Stimulated activated CD8-positive, alpha-beta memory T cell treated with anti-CD3 and anti-CD28 coated beads, Interleukin-12 subunit alpha, Interleukin-12 subunit beta, amount 100 ng/mL, for 1 hour (primary cell): ENCODE measurements around the gene REPS1.

Experiments
- DNase-seq: peaks from one replicate; pipeline ENCODE4 v3.0.0-alpha.2; 2020; ENCODE audit warnings: low read depth

REPS1 gene

GRCh38 chr6:138923561-138923960, 64.5 kb downstream of the REPS1 start:
- no peak for DNase-seq

DNA sequence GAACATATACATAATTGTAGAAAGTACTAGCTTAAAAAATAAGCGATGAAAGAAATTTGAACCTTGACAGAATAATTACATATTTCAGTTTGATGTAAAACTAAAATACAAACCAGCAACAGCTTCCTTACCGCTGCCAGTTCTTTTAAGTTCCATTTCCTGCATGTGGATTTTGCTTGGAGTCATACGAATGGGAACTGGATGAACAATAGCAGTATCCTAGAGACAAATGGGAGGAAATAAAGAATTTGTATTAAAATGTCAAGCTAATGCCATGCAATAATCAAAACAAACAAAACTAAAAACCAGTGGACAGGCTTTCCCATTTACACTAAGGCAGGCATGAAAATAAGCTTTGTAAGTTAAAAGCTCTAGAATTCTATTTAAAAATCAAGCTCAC, 67.1 kb downstream of the REPS1 start:
- no peak for DNase-seq

- DNase-seq = no peak
Observed at GRCh38 chr6:138914701-138915100, 73.4 kb downstream of the REPS1 start.

DNA sequence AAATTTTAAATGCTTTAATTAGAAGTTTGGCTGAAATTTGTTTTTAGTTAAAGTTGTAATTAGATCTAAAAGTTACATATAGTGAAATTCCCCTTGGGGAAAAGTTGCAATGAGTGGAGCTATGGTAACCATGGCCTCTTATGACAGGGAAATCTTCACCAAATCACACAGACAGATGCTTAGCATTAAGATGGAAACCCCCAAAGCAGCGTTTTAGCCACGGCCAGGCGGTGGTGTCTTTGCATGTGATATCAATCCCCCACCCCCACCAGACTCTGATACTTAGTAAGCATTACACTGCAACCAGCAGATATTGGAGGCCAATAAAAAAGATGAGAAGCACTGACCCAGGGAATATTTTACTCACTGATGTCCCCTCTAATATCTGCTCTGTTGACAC, 75.7 kb downstream of the REPS1 start:
- no peak for DNase-seq

GRCh38 chr6:138909975-138910374, 78.1 kb downstream of the REPS1 start:
- DNase-seq = no peak

DNA sequence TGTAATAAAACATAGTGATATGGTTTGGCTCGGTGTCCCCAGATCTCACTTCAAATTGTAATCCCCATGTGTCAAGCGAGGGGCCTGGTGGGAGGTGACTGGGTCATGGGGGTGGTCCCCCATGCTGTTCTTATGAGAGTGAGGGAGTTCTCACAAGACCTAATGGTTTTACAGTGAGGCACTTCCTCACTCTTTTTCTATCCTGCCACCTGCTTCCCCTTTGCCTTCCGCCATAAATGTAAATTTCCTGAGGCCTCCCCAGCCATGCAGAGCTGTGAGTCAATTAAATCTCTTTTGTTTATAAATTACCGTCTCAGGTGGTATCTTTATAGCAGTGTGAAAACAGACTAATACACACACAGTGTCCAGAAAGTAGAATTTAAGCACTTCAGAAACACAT, 78.5 kb downstream of the REPS1 start:
- DNase-seq = no peak

- DNase-seq = no peak
Observed at GRCh38 chr6:138907167-138907566, 80.9 kb downstream of the REPS1 start.

DNA sequence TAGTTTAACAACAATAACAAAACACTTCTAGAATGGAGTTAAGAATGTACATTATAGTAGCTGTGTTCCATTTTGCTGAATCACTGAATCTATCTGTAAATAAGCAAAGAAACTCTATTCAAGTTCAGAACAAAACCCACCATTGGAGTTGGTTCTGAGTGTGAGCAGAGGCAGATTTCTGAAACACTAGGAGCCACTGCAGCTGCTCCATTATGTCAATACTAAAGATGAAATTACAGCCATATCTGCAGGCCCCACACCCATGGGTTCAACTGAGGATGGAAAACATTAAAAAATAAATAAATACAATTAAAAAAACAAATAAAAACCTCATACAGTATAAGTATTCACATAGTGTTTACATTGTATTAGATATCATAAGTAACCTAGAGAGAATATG, 91.0 kb downstream of the REPS1 start:
- no peak for DNase-seq

- DNase-seq = no peak
Observed at GRCh38 chr6:138896104-138896756, 91.8 kb downstream of the REPS1 start.

DNA sequence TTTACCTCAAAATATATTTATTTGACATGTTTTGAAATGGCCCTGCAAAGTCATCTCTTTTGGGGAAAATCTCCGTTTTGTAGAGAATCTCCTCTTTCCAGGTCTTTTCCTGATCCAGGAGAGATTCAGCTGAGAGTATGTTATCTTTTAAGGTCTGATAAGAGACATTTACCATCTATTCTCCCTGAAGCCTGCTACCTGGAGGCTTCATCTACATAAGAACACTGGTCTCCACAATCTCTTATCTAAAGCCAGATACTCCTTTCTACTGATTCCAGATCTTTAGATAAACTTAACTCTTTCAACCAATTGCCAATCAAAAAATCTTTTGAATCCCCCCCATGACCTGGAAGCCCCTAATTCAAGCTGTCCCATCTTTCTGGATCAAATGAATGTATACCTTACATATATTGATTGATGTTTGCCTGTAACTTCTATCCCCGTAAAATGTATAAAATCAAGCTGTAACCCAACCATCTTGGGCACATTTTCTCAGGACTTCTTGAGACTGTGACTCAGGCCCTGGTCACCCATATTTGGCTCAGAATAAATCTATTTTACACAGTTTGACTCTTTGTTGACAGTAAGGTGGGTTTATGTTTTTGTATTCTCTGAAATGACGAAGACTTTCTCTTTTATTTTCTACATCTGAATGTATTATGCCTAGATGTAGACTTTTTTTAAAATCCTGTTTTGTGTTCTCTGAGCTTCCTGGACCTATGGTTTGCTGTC, 96.6 kb downstream of the REPS1 start:
- DNase-seq = no peak

GRCh38 chr6:138885156-138885819, 102.8 kb downstream of the REPS1 start:
- DNase-seq = no peak

- DNase-seq = no peak
Observed at GRCh38 chr6:138882369-138883017, 105.6 kb downstream of the REPS1 start.

DNA sequence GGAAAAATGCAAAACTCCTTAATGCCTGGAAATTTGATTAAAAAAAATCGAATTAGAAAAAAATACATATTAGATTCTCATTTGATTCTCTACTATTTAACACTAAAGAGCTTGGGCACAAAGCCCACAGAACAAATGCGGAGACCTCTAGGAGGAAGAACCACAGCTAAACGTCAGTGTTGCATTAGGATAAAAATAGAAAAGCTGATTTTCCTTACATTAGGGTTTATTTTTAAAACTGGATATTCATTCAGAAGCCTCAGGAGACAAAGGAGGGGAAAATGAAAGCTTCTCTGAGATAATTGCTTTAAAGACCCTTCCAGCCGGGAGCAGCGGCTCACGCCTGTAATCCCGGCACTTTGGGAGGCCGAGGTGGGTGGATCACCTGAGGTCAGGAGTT, 114.9 kb downstream of the REPS1 start:
- DNase-seq = no peak

DNA sequence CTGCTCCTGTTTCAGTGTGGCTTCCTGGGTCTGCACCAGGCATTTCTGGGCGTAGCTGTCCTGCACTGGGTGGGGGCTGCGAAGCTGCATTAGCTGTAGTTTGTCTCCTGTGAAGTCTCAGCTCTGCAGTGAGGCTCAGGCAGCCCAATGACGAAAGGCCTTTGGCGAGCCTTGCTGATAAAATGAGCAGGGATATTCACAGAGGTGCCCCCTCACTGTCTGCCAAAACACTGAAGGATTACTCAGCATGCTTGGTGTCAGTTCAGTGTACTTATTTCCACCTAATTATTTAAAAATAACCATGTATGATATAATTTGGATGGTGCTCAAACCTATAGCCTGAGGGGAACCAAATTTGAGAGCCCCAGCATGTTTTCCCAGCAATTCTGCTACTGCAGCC, 118.7 kb downstream of the REPS1 start:
- no peak for DNase-seq

DNA sequence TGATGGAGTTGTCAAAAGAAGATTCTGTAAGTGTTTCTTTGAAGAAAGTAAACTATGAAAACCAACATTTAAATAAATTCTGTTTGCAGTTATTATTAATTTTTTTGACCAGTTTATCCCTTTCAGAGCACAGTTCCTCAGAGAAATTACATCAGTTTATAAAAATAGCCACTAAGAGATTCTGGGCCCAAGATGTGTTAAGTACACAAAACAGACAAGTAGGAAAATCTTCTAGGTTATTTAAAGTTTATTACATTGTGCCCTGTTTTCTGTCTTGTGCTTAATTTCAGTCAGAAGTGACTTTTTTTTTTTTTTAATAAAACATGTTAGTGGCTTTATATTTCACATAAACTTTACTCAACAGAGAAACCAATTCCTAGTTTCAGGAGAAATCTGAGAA, 119.9 kb downstream of the REPS1 start:
- no peak for DNase-seq

DNA sequence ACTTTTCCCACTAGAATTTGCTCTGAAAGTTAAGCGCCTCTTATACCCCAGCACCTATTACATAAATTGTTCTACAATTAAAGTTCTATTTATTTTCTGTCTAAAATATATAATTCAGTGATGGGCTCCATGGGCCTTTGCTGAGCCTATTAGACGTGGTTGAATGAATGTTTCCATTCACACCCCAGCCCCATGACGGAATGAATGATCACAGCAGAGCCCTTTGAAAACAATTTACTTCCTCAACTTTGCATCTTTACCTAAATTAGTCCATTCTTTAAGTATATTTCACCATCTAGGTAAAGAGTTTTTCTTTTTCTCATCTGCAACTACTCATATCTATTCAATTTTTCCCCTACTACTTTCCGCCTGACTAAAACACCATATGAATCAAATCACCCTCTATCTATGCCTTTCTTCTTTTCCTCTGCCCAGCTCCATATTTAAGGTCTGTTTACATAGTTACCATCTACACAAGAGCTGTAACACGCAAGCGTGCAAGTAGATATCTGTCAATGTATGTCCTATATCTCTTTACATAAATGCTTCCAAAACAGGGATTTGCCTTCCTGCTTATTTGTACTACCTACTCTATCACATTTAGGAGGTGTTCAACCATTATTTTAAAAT, 122.5 kb downstream of the REPS1 start:
- DNase-seq = no peak

GRCh38 chr6:138864343-138864890, 123.6 kb downstream of the REPS1 start:
- DNase-seq = no peak

DNA sequence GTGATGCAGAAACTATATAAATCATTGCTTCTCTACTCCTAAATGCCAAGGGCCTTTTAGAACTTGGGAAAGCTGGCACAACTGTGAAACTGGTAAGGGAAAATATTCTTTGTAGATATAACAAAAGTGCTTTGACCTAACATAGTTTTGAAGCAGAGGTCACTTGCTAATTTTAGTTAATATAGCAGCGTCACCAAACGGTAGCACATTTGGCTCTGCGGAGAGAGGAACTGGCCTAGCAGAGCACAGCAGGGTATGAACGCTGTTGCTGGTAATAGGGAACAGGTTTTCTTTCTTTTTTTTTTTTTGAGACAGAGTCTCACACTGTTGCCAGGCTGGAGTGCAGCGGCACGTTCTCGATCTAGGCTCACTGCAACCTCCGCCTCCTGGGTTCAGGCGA, 124.7 kb downstream of the REPS1 start:
- no peak for DNase-seq

GRCh38 chr6:138862456-138862855, 125.6 kb downstream of the REPS1 start:
- DNase-seq = no peak

GRCh38 chr6:138857775-138858174, 130.3 kb downstream of the REPS1 start:
- DNase-seq = no peak

GRCh38 chr6:138856654-138857053, 131.4 kb downstream of the REPS1 start:
- no peak for DNase-seq
